Ishikawa (cell line): ENCODE results near the gene MEGF6.

Experiments used
- CREB1 ChIP-seq: IDR thresholded peaks from 2 replicates; pipeline ENCODE4 v1.6.1; 2012; ENCODE audit warnings: low read depth
- MAX ChIP-seq: IDR thresholded peaks from 2 replicates; pipeline ENCODE4 v1.6.1; 2012
- TAF1 ChIP-seq: IDR thresholded peaks from 2 replicates; pipeline ENCODE4 v1.6.1; 2012; ENCODE audit warnings: low read depth, mild to moderate bottlenecking

GRCh38 chr1:3597599-3597964 lies 13.7 kb downstream of the MEGF6 start:
- TF ChIP-seq CREB1, result no peak
- TF ChIP-seq TAF1, result no peak
- TF ChIP-seq MAX, result no peak
